LNCaP clone FGC (cell line): ENCODE measurements around the gene EMP2.

Experiments used
- DNase-seq: peaks from one replicate; pipeline ENCODE4 v3.0.0-alpha.2; 2011; ENCODE audit warnings: low read depth
- H3K4me3 ChIP-seq: 2 replicates; pipeline ENCODE4 v1.5.1; 2011; ENCODE audit warnings: mild to moderate bottlenecking, low read depth, low read length, control low read depth
- CTCF ChIP-seq: IDR thresholded peaks from 2 replicates; pipeline ENCODE4 v1.5.1; 2012; ENCODE audit warnings: mild to moderate bottlenecking; ENCODE audit not compliant: control insufficient read depth, insufficient read depth; ENCODE audit errors: extremely low read depth

The EMP2 gene

GRCh38 chr16:10558746-10559641, 21.4 kb downstream of the EMP2 start:
- no peak for TF ChIP-seq CTCF
- H3K4me3 ChIP-seq: no peak overlapping the region
- DNase-seq: no peak

DNA sequence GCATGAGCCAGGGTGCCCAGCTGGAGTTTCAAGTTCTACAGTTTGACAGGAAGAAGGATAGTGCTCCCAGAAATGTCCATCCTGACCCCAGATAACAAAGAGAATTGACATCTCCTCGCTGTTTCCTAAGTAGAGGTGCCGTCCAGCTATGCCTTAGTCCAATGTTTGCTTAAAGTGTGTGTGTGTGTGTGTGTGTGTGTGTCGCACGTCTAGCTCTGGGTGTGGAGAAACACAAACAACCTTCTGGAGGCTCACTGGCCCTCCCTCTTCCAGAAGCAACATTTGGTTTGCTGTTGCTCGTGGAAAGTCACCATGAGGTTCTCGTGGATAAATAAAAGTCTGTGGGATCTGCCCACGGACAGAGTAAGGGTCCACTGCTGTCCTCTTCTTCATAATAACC, 22.1 kb downstream of the EMP2 start:
- no peak overlapping the region for H3K4me3 ChIP-seq
- DNase-seq: no peak

GRCh38 chr16:10557750-10558149, 22.6 kb downstream of the EMP2 start:
- no peak overlapping the region for H3K4me3 ChIP-seq
- DNase-seq: no peak
- no peak for TF ChIP-seq CTCF

More for the DNA sequence above, 22.1 kb downstream of the EMP2 start:
- TF ChIP-seq CTCF: no peak

DNA sequence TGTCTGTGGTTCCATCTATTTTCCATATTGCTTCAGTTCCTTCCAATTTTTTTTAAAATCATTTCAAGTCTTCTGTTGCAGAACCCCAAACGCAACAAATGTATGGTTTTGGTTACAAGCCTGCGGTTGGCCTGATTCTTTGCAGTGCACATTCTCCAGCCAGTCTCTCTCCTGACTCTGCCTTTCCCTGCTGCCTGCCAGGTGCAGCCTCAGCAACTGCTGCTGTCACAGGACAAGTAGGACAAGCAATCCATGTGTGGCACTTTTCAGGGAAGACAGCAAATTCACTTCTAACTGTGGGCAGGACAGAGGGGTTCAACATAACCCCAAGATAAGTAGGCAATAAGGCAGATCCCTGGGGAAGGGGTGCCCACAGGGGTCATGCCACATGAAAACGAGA, 24.2 kb downstream of the EMP2 start:
- no peak overlapping the region for H3K4me3 ChIP-seq
- TF ChIP-seq CTCF: no peak
- DNase-seq: no peak

GRCh38 chr16:10554569-10554968, 25.8 kb downstream of the EMP2 start:
- no peak overlapping the region for H3K4me3 ChIP-seq
- no peak for TF ChIP-seq CTCF
- no peak for DNase-seq

DNA sequence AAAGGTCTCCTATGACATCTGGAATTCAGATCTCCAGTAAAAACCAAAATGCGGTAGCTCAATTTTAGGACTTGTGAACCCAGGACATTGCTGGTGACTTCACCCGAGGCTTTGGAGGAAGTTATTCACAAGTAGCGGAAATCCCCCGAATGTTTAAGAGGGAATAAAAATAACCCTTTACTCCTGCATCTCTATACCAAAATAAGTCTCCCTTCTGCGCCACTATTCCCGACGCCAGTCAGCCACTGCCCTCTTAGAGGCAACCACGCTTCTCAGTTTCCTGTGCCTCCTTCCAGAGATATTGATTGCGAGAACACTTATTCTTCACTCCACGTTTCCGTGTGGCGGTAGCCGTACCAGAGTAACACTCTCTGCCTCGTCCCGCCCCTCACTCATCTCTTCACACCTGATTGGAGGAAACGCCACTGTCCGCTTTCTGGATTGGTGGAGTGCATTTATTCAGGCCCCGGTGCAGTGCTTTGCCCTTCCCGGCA, 27.4 kb downstream of the EMP2 start:
- no peak for TF ChIP-seq CTCF
- no peak overlapping the region for H3K4me3 ChIP-seq
- no peak for DNase-seq
